Esophagus squamous epithelium (tissue), 4 donors: ENCODE measurements around the gene CIB4.

Experiments
- CTCF ChIP-seq, 6 experiments: fragments of 450-650 bp in 4 of 6; fragments of 200-600 bp in 2 of 6; sonication (generic) in 2 of 6; IDR thresholded peaks; one replicate each; pipeline ENCODE4 v1.5.1; 2016 to 2019; ENCODE audit warnings: antibody characterized with exemption in 6 of 6, mild to moderate bottlenecking in 4 of 6, moderate library complexity in 4 of 6
- POLR2A ChIP-seq, 4 donors: fragments of 450-650 bp; IDR thresholded peaks; one replicate each; pipeline ENCODE4 v1.6.1; 2017; ENCODE audit warnings: antibody characterized with exemption in 4 of 4, mild to moderate bottlenecking in 4 of 4, moderate library complexity in 3 of 4

- TF ChIP-seq POLR2A (IDR thresholded peaks at IDR 0.05), result no peak
- TF ChIP-seq CTCF (IDR thresholded peaks at IDR 0.05), result no peak
Observed at GRCh38 chr2:26683583-26683982, 42.4 kb upstream of the CIB4 start.
